ENCODE measurements around the gene NT5M. TPM values are rescaled to one million over a fixed set of nuclear protein-coding genes. Genes with fewer than 3 reads are reported as not detected.
"Not testable (repeated sequence)": the region's sequence is repeated elsewhere in the genome, so short reads cannot be mapped to it uniquely, and the experiment has no call there.

Gene NT5M
- polyA plus RNA-seq, 1 donor: 3.1 TPM

GRCh38 chr17:17301659-17302058 lies 1.5 kb upstream of the NT5M start:
- WGBS (ENCODE audit: insufficient coverage, low lambda C conversion rate): no CpG with 5 or more reads among the region's 11 CpGs
- not testable (repeated sequence) for H3K9me3 ChIP-seq (ENCODE audit: control insufficient read depth, low read depth, low read length); DNase-seq; H3K4me1 ChIP-seq (ENCODE audit: control insufficient read depth, insufficient read depth, low read length); H3K36me3 ChIP-seq (ENCODE audit: control insufficient read depth, insufficient read depth, low read length); H3K27me3 ChIP-seq (ENCODE audit: control insufficient read depth, insufficient read depth, low read length); H3K27ac ChIP-seq (ENCODE audit: low read length); H3K4me3 ChIP-seq (ENCODE audit: low read length)

GRCh38 chr17:17303847-17304490 lies 796 bp downstream of the NT5M start:
- DNase-seq: no peak
- H3K27ac ChIP-seq (ENCODE audit: low read length): no peak overlapping the region
- H3K4me1 ChIP-seq (ENCODE audit: control insufficient read depth, insufficient read depth, low read length): peaks cover 10% of the 10 kb centered on the region
- H3K36me3 ChIP-seq (ENCODE audit: control insufficient read depth, insufficient read depth, low read length): no peaks in the 10 kb centered on the region
- no peaks in the 10 kb centered on the region for H3K9me3 ChIP-seq (ENCODE audit: control insufficient read depth, low read depth, low read length)
- WGBS (ENCODE audit: insufficient coverage, low lambda C conversion rate): 67% methylated on average over 3 of the region's 21 CpGs
- no peaks in the 10 kb centered on the region for H3K27me3 ChIP-seq (ENCODE audit: control insufficient read depth, insufficient read depth, low read length)
- peak overlapping the region; percentile 31 for H3K4me3 ChIP-seq (ENCODE audit: low read length)

- Histone ChIP-seq H3K27me3 (ENCODE audit: control insufficient read depth, insufficient read depth, low read length) (no peaks in the 10 kb centered on the region), H3K27ac (ENCODE audit: low read length) (no peak overlapping the region), H3K36me3 (ENCODE audit: control insufficient read depth, insufficient read depth, low read length) (no peaks in the 10 kb centered on the region), H3K4me3 (ENCODE audit: low read length) (no peak overlapping the region), H3K9me3 (ENCODE audit: control insufficient read depth, low read depth, low read length) (no peaks in the 10 kb centered on the region), H3K4me1 (ENCODE audit: control insufficient read depth, insufficient read depth, low read length) (peaks cover 10% of the 10 kb centered on the region)
- WGBS (ENCODE audit: insufficient coverage, low lambda C conversion rate): no CpG with 5 or more reads among the region's 2 CpGs
- DNase-seq: no peak
Observed at GRCh38 chr17:17304521-17304985, 1.4 kb downstream of the NT5M start.

- no CpG with 5 or more reads among the region's 8 CpGs for WGBS (ENCODE audit: insufficient coverage, low lambda C conversion rate)
- Histone ChIP-seq H3K27ac (ENCODE audit: low read length) (no peak overlapping the region), H3K4me3 (ENCODE audit: low read length) (no peak overlapping the region), H3K36me3 (ENCODE audit: control insufficient read depth, insufficient read depth, low read length) (no peaks in the 10 kb centered on the region), H3K9me3 (ENCODE audit: control insufficient read depth, low read depth, low read length) (no peaks in the 10 kb centered on the region), H3K4me1 (ENCODE audit: control insufficient read depth, insufficient read depth, low read length) (peaks cover 10% of the 10 kb centered on the region), H3K27me3 (ENCODE audit: control insufficient read depth, insufficient read depth, low read length) (no peaks in the 10 kb centered on the region)
- DNase-seq: no peak
Observed at GRCh38 chr17:17305281-17305801, 2.2 kb downstream of the NT5M start.

- Histone ChIP-seq H3K4me1 (ENCODE audit: control insufficient read depth, insufficient read depth, low read length) (peaks cover 3% of the 10 kb centered on the region), H3K4me3 (ENCODE audit: low read length) (no peak overlapping the region), H3K36me3 (ENCODE audit: control insufficient read depth, insufficient read depth, low read length) (no peaks in the 10 kb centered on the region), H3K27me3 (ENCODE audit: control insufficient read depth, insufficient read depth, low read length) (no peaks in the 10 kb centered on the region), H3K9me3 (ENCODE audit: control insufficient read depth, low read depth, low read length) (no peaks in the 10 kb centered on the region), H3K27ac (ENCODE audit: low read length) (no peak overlapping the region)
- no peak for DNase-seq
- no CpG with 5 or more reads among the region's 1 CpG for WGBS (ENCODE audit: insufficient coverage, low lambda C conversion rate)
Observed at GRCh38 chr17:17309356-17309755, 6.2 kb downstream of the NT5M start.

GRCh38 chr17:17313350-17313991 lies 10.3 kb downstream of the NT5M start:
- H3K9me3 ChIP-seq (ENCODE audit: control insufficient read depth, low read depth, low read length): no peaks in the 10 kb centered on the region
- H3K4me1 ChIP-seq (ENCODE audit: control insufficient read depth, insufficient read depth, low read length): no peaks in the 10 kb centered on the region
- H3K27me3 ChIP-seq (ENCODE audit: control insufficient read depth, insufficient read depth, low read length): no peaks in the 10 kb centered on the region
- H3K27ac ChIP-seq (ENCODE audit: low read length): no peak overlapping the region
- DNase-seq: peak; percentile 40 to 55
- no CpG with 5 or more reads among the region's 12 CpGs for WGBS (ENCODE audit: insufficient coverage, low lambda C conversion rate)
- no peak overlapping the region for H3K4me3 ChIP-seq (ENCODE audit: low read length)
- no peaks in the 10 kb centered on the region for H3K36me3 ChIP-seq (ENCODE audit: control insufficient read depth, insufficient read depth, low read length)

- H3K4me1 ChIP-seq (ENCODE audit: control insufficient read depth, insufficient read depth, low read length): no peaks in the 10 kb centered on the region
- DNase-seq: no peak
- H3K27ac ChIP-seq (ENCODE audit: low read length): no peak overlapping the region
- no peak overlapping the region for H3K4me3 ChIP-seq (ENCODE audit: low read length)
- 82% methylated on average over 3 of the region's 5 CpGs for WGBS (ENCODE audit: insufficient coverage, low lambda C conversion rate)
- H3K36me3 ChIP-seq (ENCODE audit: control insufficient read depth, insufficient read depth, low read length): no peaks in the 10 kb centered on the region
- H3K27me3 ChIP-seq (ENCODE audit: control insufficient read depth, insufficient read depth, low read length): no peaks in the 10 kb centered on the region
- H3K9me3 ChIP-seq (ENCODE audit: control insufficient read depth, low read depth, low read length): no peaks in the 10 kb centered on the region
Observed at GRCh38 chr17:17314501-17315071, 11.4 kb downstream of the NT5M start.

- WGBS (ENCODE audit: insufficient coverage, low lambda C conversion rate): 60% methylated on average over 1 of the region's 6 CpGs
- H3K4me3 ChIP-seq (ENCODE audit: low read length): no peak overlapping the region
- DNase-seq: no peak
- no peaks in the 10 kb centered on the region for H3K36me3 ChIP-seq (ENCODE audit: control insufficient read depth, insufficient read depth, low read length)
- no peaks in the 10 kb centered on the region for H3K9me3 ChIP-seq (ENCODE audit: control insufficient read depth, low read depth, low read length)
- H3K27me3 ChIP-seq (ENCODE audit: control insufficient read depth, insufficient read depth, low read length): no peaks in the 10 kb centered on the region
- H3K27ac ChIP-seq (ENCODE audit: low read length): no peak overlapping the region
- no peaks in the 10 kb centered on the region for H3K4me1 ChIP-seq (ENCODE audit: control insufficient read depth, insufficient read depth, low read length)
Observed at GRCh38 chr17:17315142-17315821, 12.1 kb downstream of the NT5M start.

- no peaks in the 10 kb centered on the region for H3K27me3 ChIP-seq (ENCODE audit: control insufficient read depth, insufficient read depth, low read length)
- DNase-seq: no peak
- no peaks in the 10 kb centered on the region for H3K9me3 ChIP-seq (ENCODE audit: control insufficient read depth, low read depth, low read length)
- WGBS (ENCODE audit: insufficient coverage, low lambda C conversion rate): 100% methylated on average over 4 of the region's 16 CpGs
- no peaks in the 10 kb centered on the region for H3K36me3 ChIP-seq (ENCODE audit: control insufficient read depth, insufficient read depth, low read length)
- no peaks in the 10 kb centered on the region for H3K4me1 ChIP-seq (ENCODE audit: control insufficient read depth, insufficient read depth, low read length)
- no peak overlapping the region for H3K4me3 ChIP-seq (ENCODE audit: low read length)
- no peak overlapping the region for H3K27ac ChIP-seq (ENCODE audit: low read length)
Observed at GRCh38 chr17:17320188-17320910, 17.2 kb downstream of the NT5M start.

- WGBS (ENCODE audit: insufficient coverage, low lambda C conversion rate): 84% methylated on average over 4 of the region's 10 CpGs
- H3K27ac ChIP-seq (ENCODE audit: low read length): no peak overlapping the region
- no peak for DNase-seq
Observed at GRCh38 chr17:17320911-17321220, 17.7 kb downstream of the NT5M start.

More at GRCh38 chr17:17320911-17321220, 17.7 kb downstream of the NT5M start:
- Histone ChIP-seq H3K9me3 (ENCODE audit: control insufficient read depth, low read depth, low read length) (no peaks in the 10 kb centered on the region), H3K36me3 (ENCODE audit: control insufficient read depth, insufficient read depth, low read length) (no peaks in the 10 kb centered on the region), H3K4me1 (ENCODE audit: control insufficient read depth, insufficient read depth, low read length) (no peaks in the 10 kb centered on the region), H3K4me3 (ENCODE audit: low read length) (no peak overlapping the region), H3K27me3 (ENCODE audit: control insufficient read depth, insufficient read depth, low read length) (no peaks in the 10 kb centered on the region)

Measured in large intestine (tissue), 3 donors.